Smooth muscle cell (in vitro differentiated cells): ENCODE data around the gene LRIT1. TPM values are rescaled to one million over a fixed set of nuclear protein-coding genes. Genes with fewer than 3 reads are reported as not detected.

Experiments
- DNase-seq: peaks from one replicate; lab custom pipeline; 2025; ENCODE audit not compliant: unreplicated experiment; lab: John Stamatoyannopoulos, UW
- H2AFZ ChIP-seq: fragments of 200-600 bp; sonication (generic); 2 replicates; pipeline ENCODE4 v1.6.0; 2016; ENCODE audit warnings: antibody characterized with exemption, low read depth, mild to moderate bottlenecking
- H3F3A ChIP-seq: fragments of 200-600 bp; sonication (generic); 2 replicates; pipeline ENCODE4 v1.6.0; 2017; ENCODE audit warnings: antibody characterized with exemption, low read depth
- H3K27ac ChIP-seq: fragments of 200-600 bp; sonication (generic); 2 replicates; pipeline ENCODE4 v1.5.1; 2016; ENCODE audit warnings: low read depth, mild to moderate bottlenecking
- H3K27me3 ChIP-seq: fragments of 200-600 bp; sonication (generic); 2 replicates; pipeline ENCODE4 v1.6.1; 2016; ENCODE audit warnings: low read depth, mild to moderate bottlenecking
- H3K36me3 ChIP-seq: fragments of 200-600 bp; sonication (generic); 2 replicates; pipeline ENCODE4 v1.5.1; 2016; ENCODE audit warnings: low read depth
- H3K4me1 ChIP-seq: fragments of 200-600 bp; sonication (generic); 2 replicates; pipeline ENCODE4 v1.5.1; 2016; ENCODE audit warnings: low read depth
- H3K4me2 ChIP-seq: fragments of 200-600 bp; sonication (generic); 2 replicates; pipeline ENCODE4 v1.6.0; 2016; ENCODE audit warnings: mild to moderate bottlenecking
- H3K4me3 ChIP-seq: fragments of 200-600 bp; sonication (generic); 2 replicates; pipeline ENCODE4 v1.5.1; 2016; ENCODE audit warnings: mild to moderate bottlenecking
- H3K79me2 ChIP-seq: fragments of 200-600 bp; sonication (generic); 2 replicates; pipeline ENCODE4 v1.6.0; 2016; ENCODE audit warnings: low read depth, mild to moderate bottlenecking
- H3K9ac ChIP-seq: fragments of 200-600 bp; sonication (generic); 2 replicates; pipeline ENCODE4 v1.6.0; 2016; ENCODE audit warnings: low read depth
- H3K9me3 ChIP-seq: fragments of 200-600 bp; sonication (generic); replicated peaks from 2 replicates; pipeline ENCODE4 v1.5.1; 2016; ENCODE audit warnings: low read depth
- H4K20me1 ChIP-seq: fragments of 200-600 bp; sonication (generic); 2 replicates; pipeline ENCODE4 v1.6.0; 2016; ENCODE audit warnings: low read depth
- WGBS: methylation state at CpG from one replicate; pipeline ENCODE4 v1.1.7; 2016; ENCODE audit warnings: low lambda C conversion rate; 5-methylcytosine and 5-hydroxymethylcytosine counted together
- polyA plus RNA-seq: library from polyadenylated mRNA; unstranded; fragments of >200 nt; fragmentation: Nextera tagmentation; extraction: Ambion mirVana; gene quantifications from 2 replicates; pipeline ENCODE4 v1.2.1, GENCODE V29; 2016
- total RNA-seq: library from RNA; depleted of rRNA; stranded (reverse); fragments of >200 nt; gene quantifications from 2 replicates; pipeline ENCODE4 v1.2.3, GENCODE V29; 2014
- TF ChIP-seq, protein P1 (sequence below): fragments of 200-600 bp; sonication (generic); IDR thresholded peaks from 2 replicates; pipeline ENCODE4 v1.5.1; 2017; ENCODE audit warnings: borderline replicate concordance, mild to moderate bottlenecking, antibody characterized with exemption; ENCODE audit not compliant: insufficient read depth, poor library complexity, severe bottlenecking

LRIT1 gene
- total and polyA plus RNA-seq, 2 experiments from 2014 or later = not detected

DNA sequence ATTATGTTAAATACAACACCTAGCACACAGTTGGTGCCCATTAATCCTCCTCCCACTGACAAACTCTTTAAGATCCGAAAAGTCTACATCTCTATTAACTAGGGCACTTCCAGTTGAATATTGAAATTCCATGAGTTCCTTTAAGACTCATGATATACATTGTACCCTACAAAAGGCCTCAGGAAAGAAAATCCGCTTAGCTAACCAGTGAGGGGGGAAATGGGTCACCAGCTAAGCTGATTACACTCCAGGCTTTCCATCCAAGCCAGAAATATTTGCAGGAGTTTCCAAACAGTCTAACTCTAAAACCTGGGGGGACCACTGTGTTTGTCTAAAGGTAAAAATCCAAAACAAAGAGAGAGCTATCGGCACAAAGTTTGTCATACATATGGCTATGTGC is 14.7 kb downstream of the LRIT1 start:
- H3F3A ChIP-seq = no peaks in the 10 kb centered on the region
- H3K4me2 ChIP-seq = no peak overlapping the region
- no peaks in the 10 kb centered on the region for H4K20me1 ChIP-seq
- H3K9me3 ChIP-seq = no peaks in the 10 kb centered on the region
- no peak overlapping the region for H2AFZ ChIP-seq
- DNase-seq = no peak
- TF ChIP-seq, protein P1, sequence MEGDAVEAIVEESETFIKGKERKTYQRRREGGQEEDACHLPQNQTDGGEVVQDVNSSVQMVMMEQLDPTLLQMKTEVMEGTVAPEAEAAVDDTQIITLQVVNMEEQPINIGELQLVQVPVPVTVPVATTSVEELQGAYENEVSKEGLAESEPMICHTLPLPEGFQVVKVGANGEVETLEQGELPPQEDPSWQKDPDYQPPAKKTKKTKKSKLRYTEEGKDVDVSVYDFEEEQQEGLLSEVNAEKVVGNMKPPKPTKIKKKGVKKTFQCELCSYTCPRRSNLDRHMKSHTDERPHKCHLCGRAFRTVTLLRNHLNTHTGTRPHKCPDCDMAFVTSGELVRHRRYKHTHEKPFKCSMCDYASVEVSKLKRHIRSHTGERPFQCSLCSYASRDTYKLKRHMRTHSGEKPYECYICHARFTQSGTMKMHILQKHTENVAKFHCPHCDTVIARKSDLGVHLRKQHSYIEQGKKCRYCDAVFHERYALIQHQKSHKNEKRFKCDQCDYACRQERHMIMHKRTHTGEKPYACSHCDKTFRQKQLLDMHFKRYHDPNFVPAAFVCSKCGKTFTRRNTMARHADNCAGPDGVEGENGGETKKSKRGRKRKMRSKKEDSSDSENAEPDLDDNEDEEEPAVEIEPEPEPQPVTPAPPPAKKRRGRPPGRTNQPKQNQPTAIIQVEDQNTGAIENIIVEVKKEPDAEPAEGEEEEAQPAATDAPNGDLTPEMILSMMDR = no peak
- no peaks in the 10 kb centered on the region for H3K36me3 ChIP-seq
- no peaks in the 10 kb centered on the region for H3K4me1 ChIP-seq
- peaks cover 16% of the 10 kb centered on the region for H3K27me3 ChIP-seq
- H3K9ac ChIP-seq = no peak overlapping the region
- H3K27ac ChIP-seq = no peak overlapping the region
- no peaks in the 10 kb centered on the region for H3K79me2 ChIP-seq
- H3K4me3 ChIP-seq = no peak overlapping the region
- WGBS = 80% methylated on average over 3 of the region's 3 CpGs

DNA sequence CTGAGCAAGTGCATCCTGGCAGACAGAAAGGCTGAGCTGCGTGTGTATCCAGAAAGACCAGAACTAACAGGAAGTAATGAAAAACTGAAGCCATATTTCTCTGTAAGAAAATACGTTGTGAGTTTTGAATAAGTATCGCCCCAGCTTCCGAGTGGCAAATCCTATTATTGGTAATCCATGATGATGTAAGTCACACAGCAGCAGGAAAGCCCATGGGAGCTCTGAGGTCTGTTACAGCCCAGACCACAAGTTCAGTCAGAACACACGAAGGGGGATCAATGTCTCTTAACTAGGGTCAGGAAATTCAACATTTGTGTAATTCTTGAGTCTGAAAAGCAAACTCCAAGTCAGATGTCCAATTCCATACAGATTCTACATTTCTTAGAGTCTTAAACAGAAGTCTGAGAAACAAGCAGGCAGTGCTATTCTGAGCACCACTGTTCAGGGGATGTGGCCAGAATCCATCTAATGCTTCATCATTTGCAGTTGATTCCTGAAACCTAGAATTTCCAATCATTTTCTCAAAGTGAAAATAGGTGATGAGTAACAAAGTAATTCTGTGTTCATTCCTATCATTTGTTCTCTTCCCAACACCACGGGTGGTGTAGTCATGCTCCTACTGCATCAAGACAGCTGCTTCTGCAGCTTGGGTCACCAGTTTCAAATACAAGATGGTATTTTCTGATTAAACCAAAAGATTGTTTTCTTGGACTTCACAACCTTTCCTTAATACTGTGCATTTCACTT is 15.7 kb downstream of the LRIT1 start, which contains the start of gene LRIT2:
Gene LRIT2 (minus strand): TSS at position 118 of the 747 bp plus-strand sequence. CDS start 24 bp downstream, at position 94.
- no peaks in the 10 kb centered on the region for H3K9me3 ChIP-seq
- WGBS = 60% methylated on average over 6 of the region's 6 CpGs
- TF ChIP-seq, protein P1 = no peak

DNA sequence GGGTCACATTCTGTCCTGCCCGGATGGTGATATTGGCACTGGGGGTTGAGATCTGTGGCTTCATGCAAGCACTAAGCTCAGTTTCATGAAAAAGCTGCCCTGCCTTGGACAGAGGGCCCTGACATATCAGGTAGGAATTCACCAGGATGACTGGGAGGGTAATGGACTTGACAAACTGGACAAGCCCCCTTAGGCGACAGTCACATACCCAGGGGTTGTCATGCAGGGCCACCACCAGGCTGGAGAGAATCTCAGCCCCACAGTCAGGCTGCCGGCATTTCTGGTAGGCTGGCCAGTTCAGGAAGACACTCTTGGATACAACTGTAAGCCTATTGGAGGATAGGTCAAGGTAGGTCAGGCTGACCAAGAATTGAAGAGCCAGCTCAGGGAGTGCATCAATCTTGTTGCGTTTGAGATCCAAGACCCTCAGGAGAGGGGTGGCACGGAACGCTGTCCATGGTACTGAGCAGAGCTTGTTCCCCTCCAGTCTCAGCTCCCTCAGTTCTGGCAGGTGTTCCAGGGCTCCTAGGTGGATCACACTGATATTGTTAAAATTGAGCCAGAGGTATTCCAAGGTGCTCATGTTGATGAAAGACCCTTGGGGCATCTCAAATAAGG is 16.8 kb downstream of the LRIT1 start:
- WGBS = 54% methylated on average over 6 of the region's 6 CpGs
- DNase-seq = no peak

More for the DNA sequence above, 15.7 kb downstream of the LRIT1 start, which contains the start of gene LRIT2:
- no peak within 1 kb of the TSS for H3K9ac ChIP-seq
- H3K36me3 ChIP-seq = no peaks in the 10 kb centered on the region
- H3K4me1 ChIP-seq = no peaks in the 10 kb centered on the region
- no peak within 1 kb of the TSS for H3K4me2 ChIP-seq
- H3K27ac ChIP-seq = no peak within 1 kb of the TSS
- DNase-seq = no peak
- no peak within 1 kb of the TSS for H3K4me3 ChIP-seq
- H4K20me1 ChIP-seq = no peaks in the 10 kb centered on the region
- no peak within 1 kb of the TSS for H2AFZ ChIP-seq
- H3K27me3 ChIP-seq = peaks cover 12% of the 10 kb centered on the region
- H3F3A ChIP-seq = no peaks in the 10 kb centered on the region
- H3K79me2 ChIP-seq = no peaks in the 10 kb centered on the region

More for the DNA sequence above, 16.8 kb downstream of the LRIT1 start:
- Histone ChIP-seq H3K4me3 (no peak overlapping the region), H3K4me2 (no peak overlapping the region), H3F3A (no peaks in the 10 kb centered on the region), H3K9me3 (no peaks in the 10 kb centered on the region), H3K36me3 (no peaks in the 10 kb centered on the region), H2AFZ (no peak overlapping the region), H3K9ac (no peak overlapping the region), H4K20me1 (no peaks in the 10 kb centered on the region), H3K27me3 (peaks cover 6% of the 10 kb centered on the region), H3K79me2 (no peaks in the 10 kb centered on the region), H3K27ac (no peak overlapping the region), H3K4me1 (no peaks in the 10 kb centered on the region)
- TF ChIP-seq, protein P1 = no peak
